T-cell (primary cell): ENCODE measurements around the gene FBXW11. TPM values are rescaled to one million over a fixed set of nuclear protein-coding genes. Genes with fewer than 3 reads are reported as not detected.

Experiments used
- ATAC-seq, 4 experiments: fragments of 200-7000 bp in 3 of 4; fragments of 150-1000 bp in 1 of 4; cut with Tn5 transposase; replicated peaks in 1 of 4; 1 replicate in 3 of 4; 2 replicates in 1 of 4; pipeline ENCODE4 v1.10.0; 2021; ENCODE audit warnings: moderate library complexity in 3 of 4, mild to moderate bottlenecking in 2 of 4, moderate number of reproducible peaks in 1 of 4
- CTCF ChIA-PET, 2 donors: fragments of 300-600 bp; sonication (Branson Sonifier 250); formaldehyde crosslinking; loops; one replicate each; lab custom pipeline; 2022; ENCODE audit warnings: antibody characterized with exemption in 2 of 2; lab: Charles Lee
- POLR2A ChIA-PET, 2 donors: fragments of 300-600 bp; sonication (Branson Sonifier 250); formaldehyde crosslinking; loops; one replicate each; lab custom pipeline; 2022; ENCODE audit warnings: antibody characterized with exemption in 2 of 2; lab: Charles Lee
- DNase-seq, 35 experiments: peaks; one replicate each; pipeline versions ENCODE4 v3.0.0 to v3.0.0-alpha.2; 2013 to 2023
- H3K27ac ChIP-seq: one replicate; pipeline ENCODE4 v1.5.1; 2013; ENCODE audit warnings: low read length
- H3K27me3 ChIP-seq, 2 experiments: replicated peaks in 1 of 2; 1 replicate in 1 of 2; 2 replicates in 1 of 2; pipeline versions ENCODE4 v1.6.1 to v1.7.0; 2013; ENCODE audit warnings: low read length in 1 of 2, mixed read lengths in 1 of 2; ENCODE audit not compliant: control insufficient read depth in 2 of 2, insufficient read depth in 2 of 2; ENCODE audit errors: extremely low read depth in 1 of 2
- H3K36me3 ChIP-seq, 2 donors: 1 replicate in 1 of 2; 2 replicates in 1 of 2; pipeline versions ENCODE4 v1.6.1 to v1.7.0; 2013; ENCODE audit warnings: low read length in 1 of 2; ENCODE audit not compliant: control insufficient read depth in 2 of 2, insufficient read depth in 1 of 2; ENCODE audit errors: extremely low read depth in 1 of 2
- H3K4me1 ChIP-seq, 2 experiments: 1 replicate in 1 of 2; 2 replicates in 1 of 2; pipeline versions ENCODE4 v1.6.1 to v1.7.0; 2013; ENCODE audit warnings: low read length in 2 of 2, mixed read lengths in 1 of 2; ENCODE audit not compliant: insufficient read depth in 2 of 2, control insufficient read depth in 1 of 2; ENCODE audit errors: extremely low read depth in 1 of 2
- H3K4me3 ChIP-seq, 2 donors: 1 replicate in 1 of 2; 2 replicates in 1 of 2; pipeline versions ENCODE4 v1.5.1 to v1.7.0; 2013; ENCODE audit warnings: mild to moderate bottlenecking in 2 of 2, low read length in 1 of 2, moderate library complexity in 1 of 2; ENCODE audit not compliant: control insufficient read depth in 1 of 2; ENCODE audit errors: extremely low read depth in 1 of 2
- H3K9me3 ChIP-seq: 2 replicates; pipeline ENCODE4 v1.7.0; 2013
- H3K27ac Mint-ChIP-seq, 2 donors: one replicate each; pipeline ENCODE4 v1.8.0; 2020 to 2021; ENCODE audit warnings: mild to moderate bottlenecking in 2 of 2, mixed read lengths in 2 of 2
- H3K27me3 Mint-ChIP-seq, 2 donors: one replicate each; pipeline ENCODE4 v1.8.0; 2021 to 2022; ENCODE audit warnings: mixed read lengths in 2 of 2
- H3K36me3 Mint-ChIP-seq: one replicate; pipeline ENCODE4 v1.8.0; 2021; ENCODE audit warnings: mixed read lengths
- H3K4me1 Mint-ChIP-seq, 3 donors: one replicate each; pipeline ENCODE4 v1.8.0; 2020 to 2022; ENCODE audit warnings: mixed read lengths in 3 of 3, mild to moderate bottlenecking in 1 of 3
- H3K4me3 Mint-ChIP-seq, 3 donors: one replicate each; pipeline ENCODE4 v1.8.0; 2020 to 2022; ENCODE audit warnings: mild to moderate bottlenecking in 3 of 3, mixed read lengths in 3 of 3, moderate library complexity in 3 of 3
- H3K9me3 Mint-ChIP-seq, 3 donors: one replicate each; pipeline ENCODE4 v1.8.0; 2020 to 2022; ENCODE audit warnings: mixed read lengths in 3 of 3
- WGBS: methylation state at CpG from one replicate; pipeline ENCODE4 v1.1.5; 2013; ENCODE audit warnings: missing lambda C conversion rate; ENCODE audit not compliant: insufficient coverage; 5-methylcytosine and 5-hydroxymethylcytosine counted together
- total RNA-seq, 35 experiments: library from RNA in 6 of 35; stranded (reverse) in 6 of 35; fragments of 120-200 nt in 1 of 35; gene quantifications; one replicate each; pipeline versions ENCODE4 v1.2.1 to v1.2.4 and lab custom pipeline; 2013 to 2026

The FBXW11 gene
- total RNA-seq, 5 donors from 2014 or later (not counting 1 experiment from before 2014, with no cell fraction given): 33.4 to 36.6 (median 34.2) TPM

DNA sequence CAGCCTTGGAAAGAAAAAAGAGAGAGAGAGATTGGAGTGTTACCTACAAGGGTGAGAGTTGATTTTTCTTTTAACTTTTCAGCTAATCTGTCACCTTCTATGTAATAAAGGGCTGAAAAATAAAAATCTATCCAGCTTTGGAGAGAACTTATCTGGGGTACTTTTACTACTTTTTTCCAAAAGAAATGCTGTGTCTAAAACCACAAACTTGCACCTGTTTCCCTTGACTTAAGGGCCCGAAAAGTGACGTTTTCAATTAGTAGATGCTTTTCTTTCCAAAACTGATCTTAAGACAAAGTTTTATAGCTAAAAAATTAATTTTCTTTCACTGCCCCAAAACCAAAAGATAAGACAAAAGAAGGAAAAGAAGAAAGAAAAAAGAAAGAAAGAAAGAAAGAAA, 172.0 kb downstream of the FBXW11 start:
- ChIA-PET POLR2A (no interaction called here), CTCF (no interaction called here)
- ATAC-seq (no peak), DNase-seq (no peak)
- H3K4me1 Mint-ChIP-seq: no peaks in the 10 kb centered on the region
- H3K27ac Mint-ChIP-seq: no peak overlapping the region
- H3K27ac ChIP-seq: no peak overlapping the region
- H3K4me3 Mint-ChIP-seq: no peak overlapping the region
- H3K27me3 Mint-ChIP-seq: no peaks in the 10 kb centered on the region
- H3K4me3 ChIP-seq: no peak overlapping the region
- H3K27me3 ChIP-seq: no peaks in the 10 kb centered on the region
- WGBS: no CpG with 5 or more reads among the region's 2 CpGs
- peaks cover 23% of the 10 kb centered on the region for H3K36me3 Mint-ChIP-seq
- H3K9me3 ChIP-seq: no peaks in the 10 kb centered on the region
- no peaks in the 10 kb centered on the region for H3K4me1 ChIP-seq
- H3K36me3 ChIP-seq: no peaks in the 10 kb centered on the region
- peaks cover 11 to 27% (median 16%) of the 10 kb centered on the region in 3 donors for H3K9me3 Mint-ChIP-seq

DNA sequence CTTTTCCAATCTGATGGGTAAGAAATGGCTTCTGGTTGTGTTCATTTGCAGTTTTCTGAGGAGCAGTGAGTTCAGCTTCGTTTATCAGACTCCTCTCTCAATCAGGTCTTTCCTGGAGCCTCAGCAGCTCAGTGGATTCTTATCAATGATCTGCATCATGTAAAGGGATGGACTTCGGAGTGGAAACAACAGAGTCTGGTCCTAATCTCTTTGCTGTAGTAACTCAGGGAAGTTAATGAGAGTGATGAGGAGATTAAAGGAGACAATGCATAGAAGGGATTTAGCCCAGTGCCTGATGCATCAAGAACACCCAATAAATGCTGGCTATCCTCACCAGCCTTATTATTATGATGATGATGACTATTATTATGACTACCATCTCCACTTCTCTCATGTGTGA, 173.7 kb downstream of the FBXW11 start:
- POLR2A ChIA-PET: no interaction called here

DNA sequence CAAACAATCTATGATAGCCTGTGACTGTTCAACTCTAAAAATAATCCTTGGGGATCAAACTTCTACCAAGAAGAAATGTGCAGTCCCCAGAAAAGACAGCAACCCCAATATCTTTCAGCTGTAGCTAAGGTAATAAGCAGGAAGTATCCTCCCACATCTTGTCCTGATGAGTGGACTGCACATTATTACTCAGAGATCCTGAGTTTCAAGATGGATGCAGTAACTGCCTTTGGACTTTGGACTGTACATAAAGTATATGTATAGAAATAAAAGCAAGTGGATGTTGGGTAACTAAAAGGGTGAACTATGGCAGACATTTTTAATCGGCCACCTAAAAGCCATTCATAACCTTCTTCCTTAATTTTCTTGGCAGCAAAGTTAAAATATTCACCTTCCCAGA, 175.8 kb downstream of the FBXW11 start:
- no CpG with 5 or more reads among the region's 1 CpG for WGBS
- ChIA-PET CTCF (no interaction called here), POLR2A (no interaction called here)
- no peaks in the 10 kb centered on the region for H3K4me1 ChIP-seq
- Mint-ChIP-seq H3K4me3 (no peak overlapping the region), H3K4me1 (no peaks in the 10 kb centered on the region), H3K9me3 (peaks cover 11 to 27% (median 16%) of the 10 kb centered on the region in 3 donors), H3K27ac (no peak overlapping the region), H3K36me3 (peaks cover 23% of the 10 kb centered on the region), H3K27me3 (peaks cover 0 to 2% of the 10 kb centered on the region in 2 donors)
- no peaks in the 10 kb centered on the region for H3K27me3 ChIP-seq
- no peak overlapping the region for H3K27ac ChIP-seq
- no peaks in the 10 kb centered on the region for H3K36me3 ChIP-seq
- no peak for DNase-seq
- ATAC-seq: no peak
- no peak overlapping the region for H3K4me3 ChIP-seq
- H3K9me3 ChIP-seq: no peaks in the 10 kb centered on the region

More for the DNA sequence above, 173.7 kb downstream of the FBXW11 start:
- ATAC-seq: no peak
- no peaks in the 10 kb centered on the region for H3K4me1 ChIP-seq
- CTCF ChIA-PET: no interaction called here
- H3K4me3 ChIP-seq: no peak overlapping the region
- no CpG with 5 or more reads among the region's 2 CpGs for WGBS
- H3K9me3 ChIP-seq: no peaks in the 10 kb centered on the region
- H3K4me3 Mint-ChIP-seq: no peak overlapping the region
- no peaks in the 10 kb centered on the region for H3K36me3 ChIP-seq
- H3K27ac ChIP-seq: no peak overlapping the region
- H3K4me1 Mint-ChIP-seq: no peaks in the 10 kb centered on the region
- H3K27ac Mint-ChIP-seq: no peak overlapping the region
- DNase-seq: no peak
- no peaks in the 10 kb centered on the region for H3K27me3 Mint-ChIP-seq
- H3K9me3 Mint-ChIP-seq: peaks cover 11 to 27% (median 16%) of the 10 kb centered on the region in 3 donors
- H3K36me3 Mint-ChIP-seq: peaks cover 23% of the 10 kb centered on the region
- no peaks in the 10 kb centered on the region for H3K27me3 ChIP-seq

DNA sequence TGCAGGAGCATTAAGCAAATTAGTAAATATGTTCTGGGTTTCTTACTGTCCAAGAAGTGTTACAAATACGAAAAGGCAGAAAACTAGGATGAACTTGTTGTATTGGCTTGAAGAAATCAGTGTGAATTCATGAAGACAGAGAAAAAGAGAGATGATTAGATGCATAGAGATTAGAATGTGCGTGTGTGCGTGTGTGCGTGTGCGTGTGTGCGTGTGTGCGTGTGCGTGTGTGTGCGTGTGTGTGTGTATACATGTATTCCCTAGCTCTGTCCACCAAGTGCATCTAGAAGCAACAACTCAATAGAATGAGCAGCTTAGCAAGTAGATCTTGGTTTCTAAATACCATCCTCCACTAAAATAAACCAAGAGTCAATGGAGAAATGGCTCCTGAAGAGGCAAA, 179.3 kb downstream of the FBXW11 start:
- no peaks in the 10 kb centered on the region for H3K4me1 ChIP-seq
- WGBS: no CpG with 5 or more reads among the region's 9 CpGs
- no peak overlapping the region for H3K27ac ChIP-seq
- ChIA-PET CTCF (no interaction called here), POLR2A (no interaction called here)
- H3K4me3 Mint-ChIP-seq: no peak overlapping the region
- no peak for DNase-seq
- no peak overlapping the region for H3K27ac Mint-ChIP-seq
- peaks cover 12 to 15% (median 15%) of the 10 kb centered on the region in 3 donors for H3K9me3 Mint-ChIP-seq
- no peaks in the 10 kb centered on the region for H3K27me3 ChIP-seq
- no peaks in the 10 kb centered on the region for H3K9me3 ChIP-seq
- no peak overlapping the region for H3K4me3 ChIP-seq
- peaks cover 9% of the 10 kb centered on the region for H3K36me3 Mint-ChIP-seq
- no peaks in the 10 kb centered on the region for H3K36me3 ChIP-seq
- no peak for ATAC-seq
- no peaks in the 10 kb centered on the region for H3K4me1 Mint-ChIP-seq
- H3K27me3 Mint-ChIP-seq: peaks cover 4 to 9% of the 10 kb centered on the region in 2 donors

DNA sequence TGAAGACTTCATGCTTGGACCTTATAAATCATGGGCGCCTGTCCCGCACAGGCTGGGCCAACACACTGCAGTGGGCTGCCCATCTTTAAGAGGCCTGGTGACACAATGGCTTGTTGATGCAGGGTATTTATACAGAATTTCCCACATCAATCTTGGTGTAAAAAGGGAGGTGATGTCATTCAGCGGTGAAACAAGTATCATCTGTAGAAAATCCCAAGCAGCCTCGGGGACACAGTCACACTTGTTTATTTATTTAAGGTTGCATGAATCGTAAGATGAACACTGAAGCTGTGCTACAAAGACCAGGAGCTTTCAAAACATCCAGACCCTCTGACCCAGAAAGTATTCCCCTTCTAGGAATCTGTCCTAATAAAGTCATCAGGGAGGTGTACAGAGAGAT, 180.3 kb downstream of the FBXW11 start:
- Histone ChIP-seq H3K27ac (no peak overlapping the region), H3K4me3 (no peak overlapping the region), H3K27me3 (no peaks in the 10 kb centered on the region), H3K9me3 (no peaks in the 10 kb centered on the region), H3K36me3 (no peaks in the 10 kb centered on the region), H3K4me1 (no peaks in the 10 kb centered on the region)
- no peaks in the 10 kb centered on the region for H3K4me1 Mint-ChIP-seq
- ATAC-seq (no peak), DNase-seq (no peak)
- H3K27ac Mint-ChIP-seq: no peak overlapping the region
- ChIA-PET POLR2A (no interaction called here), CTCF (no interaction called here)
- H3K27me3 Mint-ChIP-seq: peaks cover 4 to 9% of the 10 kb centered on the region in 2 donors
- H3K36me3 Mint-ChIP-seq: no peaks in the 10 kb centered on the region
- H3K4me3 Mint-ChIP-seq: no peak overlapping the region
- no CpG with 5 or more reads among the region's 5 CpGs for WGBS
- H3K9me3 Mint-ChIP-seq: peaks cover 6 to 8% (median 6%) of the 10 kb centered on the region in 3 donors

DNA sequence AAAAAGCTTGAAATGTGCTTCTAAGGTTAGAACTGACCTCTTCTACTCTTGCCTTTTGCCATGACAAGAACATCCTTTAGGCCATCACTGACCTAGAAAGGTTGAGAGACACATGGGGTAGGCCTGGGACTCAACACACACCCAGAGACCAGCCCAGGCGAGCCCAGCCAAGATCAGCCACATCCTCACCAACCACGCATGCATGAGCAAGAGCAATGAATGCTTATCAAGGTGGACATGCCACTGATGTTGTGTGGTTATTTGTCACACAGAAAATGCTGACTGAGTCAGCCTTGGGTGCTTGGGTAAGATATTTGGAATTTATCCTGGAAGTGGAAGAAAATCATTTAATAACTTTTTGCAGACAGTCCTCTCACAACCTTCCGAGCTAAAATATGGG, 181.4 kb downstream of the FBXW11 start:
- no peaks in the 10 kb centered on the region for H3K36me3 Mint-ChIP-seq
- peaks cover 4 to 9% of the 10 kb centered on the region in 2 donors for H3K27me3 Mint-ChIP-seq
- ATAC-seq: no peak
- DNase-seq: no peak
- H3K4me1 ChIP-seq: no peaks in the 10 kb centered on the region
- no peak overlapping the region for H3K4me3 ChIP-seq
- no peaks in the 10 kb centered on the region for H3K4me1 Mint-ChIP-seq
- peaks cover 2 to 5% (median 5%) of the 10 kb centered on the region in 3 donors for H3K9me3 Mint-ChIP-seq
- H3K9me3 ChIP-seq: no peaks in the 10 kb centered on the region
- ChIA-PET POLR2A (no interaction called here), CTCF (no interaction called here)
- no peak overlapping the region for H3K4me3 Mint-ChIP-seq
- no CpG with 5 or more reads among the region's 3 CpGs for WGBS
- H3K27me3 ChIP-seq: peaks cover 0 to 6% of the 10 kb centered on the region in 2 experiments
- no peak overlapping the region for H3K27ac ChIP-seq
- no peaks in the 10 kb centered on the region for H3K36me3 ChIP-seq
- no peak overlapping the region for H3K27ac Mint-ChIP-seq

DNA sequence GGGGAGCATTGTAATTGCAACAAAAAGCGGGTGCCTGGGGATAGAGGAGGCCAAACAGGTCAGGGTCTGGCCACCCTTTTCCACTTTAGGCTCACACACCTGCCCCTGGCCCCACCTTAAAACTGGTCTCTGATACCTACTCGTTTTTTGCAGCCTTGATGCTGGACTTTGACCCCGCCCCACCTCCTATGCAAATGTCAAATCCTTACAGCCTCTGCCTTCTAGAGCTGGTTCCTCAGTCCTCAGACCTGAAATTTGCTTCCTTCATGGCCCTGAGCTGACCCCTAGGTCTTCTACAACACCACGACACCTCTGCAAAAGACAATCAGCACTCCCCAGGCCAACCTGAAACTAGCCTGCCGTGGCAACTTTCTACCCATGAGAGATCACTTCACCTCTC, 183.2 kb downstream of the FBXW11 start:
- H3K27ac ChIP-seq: no peak overlapping the region
- POLR2A ChIA-PET: no interaction called here
- peaks cover 0 to 4% (median 0%) of the 10 kb centered on the region in 3 donors for H3K9me3 Mint-ChIP-seq
- ATAC-seq (no peak), DNase-seq (no peak)
- no peaks in the 10 kb centered on the region for H3K9me3 ChIP-seq
- peaks cover 0 to 6% of the 10 kb centered on the region in 2 experiments for H3K27me3 ChIP-seq
- no peaks in the 10 kb centered on the region for H3K4me1 Mint-ChIP-seq
- H3K27ac Mint-ChIP-seq: no peak overlapping the region
- H3K4me3 ChIP-seq: no peak overlapping the region
- WGBS: 77% methylated on average over 4 of the region's 5 CpGs
- no peaks in the 10 kb centered on the region for H3K4me1 ChIP-seq
- H3K27me3 Mint-ChIP-seq: peaks cover 6 to 9% of the 10 kb centered on the region in 2 donors
- CTCF ChIA-PET: no interaction called here
- no peaks in the 10 kb centered on the region for H3K36me3 Mint-ChIP-seq
- H3K36me3 ChIP-seq: no peaks in the 10 kb centered on the region
- H3K4me3 Mint-ChIP-seq: no peak overlapping the region
